GM23248 (cell line): ENCODE results near the gene RP9. TPM values are rescaled to one million over a fixed set of nuclear protein-coding genes. Genes with fewer than 3 reads are reported as not detected.

Source experiments
- DNase-seq: peaks from one replicate; pipeline ENCODE4 v3.0.0-alpha.2; 2015
- H2AFZ ChIP-seq: fragments of 200-600 bp; sonication (generic); 2 replicates; pipeline ENCODE4 v1.6.1; 2016; ENCODE audit warnings: antibody characterized with exemption
- H3F3A ChIP-seq: fragments of 200-600 bp; sonication (generic); 2 replicates; pipeline ENCODE4 v1.6.1; 2016; ENCODE audit warnings: mild to moderate bottlenecking, antibody characterized with exemption, mixed run types; ENCODE audit not compliant: insufficient read depth
- H3K27ac ChIP-seq: fragments of 200-600 bp; sonication (generic); 2 replicates; pipeline ENCODE4 v1.5.1; 2016; ENCODE audit warnings: mild to moderate bottlenecking
- H3K27me3 ChIP-seq: fragments of 200-600 bp; sonication (generic); replicated peaks from 2 replicates; pipeline ENCODE4 v1.6.1; 2016; ENCODE audit warnings: mild to moderate bottlenecking; ENCODE audit not compliant: insufficient read depth
- H3K36me3 ChIP-seq: fragments of 200-600 bp; sonication (generic); 2 replicates; pipeline ENCODE4 v1.6.1; 2016; ENCODE audit warnings: low read depth, mild to moderate bottlenecking
- H3K4me1 ChIP-seq: fragments of 200-600 bp; sonication (generic); 2 replicates; pipeline ENCODE4 v1.6.1; 2016; ENCODE audit warnings: mild to moderate bottlenecking; ENCODE audit not compliant: insufficient read depth
- H3K4me2 ChIP-seq: fragments of 200-600 bp; sonication (generic); one replicate; pipeline ENCODE4 v1.6.1; 2016; ENCODE audit warnings: mild to moderate bottlenecking; ENCODE audit not compliant: unreplicated experiment
- H3K4me3 ChIP-seq: fragments of 200-600 bp; sonication (generic); 2 replicates; pipeline ENCODE4 v1.5.1; 2016; ENCODE audit warnings: mild to moderate bottlenecking
- H3K79me2 ChIP-seq: fragments of 200-600 bp; sonication (generic); 2 replicates; pipeline ENCODE4 v1.6.1; 2016; ENCODE audit warnings: mild to moderate bottlenecking; ENCODE audit not compliant: insufficient read depth
- H3K9ac ChIP-seq: fragments of 200-600 bp; sonication (generic); 2 replicates; pipeline ENCODE4 v1.6.1; 2016; ENCODE audit warnings: mild to moderate bottlenecking
- H3K9me2 ChIP-seq: fragments of 200-600 bp; sonication (generic); 2 replicates; pipeline ENCODE4 v1.6.1; 2016; ENCODE audit warnings: mixed run types, mild to moderate bottlenecking, moderate library complexity; ENCODE audit not compliant: insufficient read depth
- H3K9me3 ChIP-seq: fragments of 200-600 bp; sonication (generic); one replicate; pipeline ENCODE4 v1.6.1; 2017; ENCODE audit warnings: low read depth
- H4K20me1 ChIP-seq: fragments of 200-600 bp; sonication (generic); 2 replicates; pipeline ENCODE4 v1.6.0; 2016; ENCODE audit not compliant: insufficient read depth
- EZH2 ChIP-seq: fragments of 200-600 bp; sonication (generic); IDR thresholded peaks from 2 replicates; pipeline ENCODE4 v1.6.1; 2018; ENCODE audit warnings: antibody characterized with exemption, mild to moderate bottlenecking; ENCODE audit not compliant: insufficient read depth, poor library complexity, severe bottlenecking
- EZH2phosphoT487 ChIP-seq: fragments of 200-600 bp; sonication (generic); IDR thresholded peaks from 2 replicates; pipeline ENCODE4 v1.6.1; 2018; ENCODE audit warnings: antibody characterized with exemption, moderate library complexity, mild to moderate bottlenecking, low read depth; ENCODE audit not compliant: insufficient read depth
- WGBS, 2 experiments: methylation state at CpG; one replicate each; pipeline ENCODE4 v1.1.6; 2015 to 2017; ENCODE audit warnings: low lambda C conversion rate in 2 of 2, low coverage in 1 of 2; ENCODE audit errors: missing lambda C conversion rate in 2 of 2; 5-methylcytosine and 5-hydroxymethylcytosine counted together
- in situ Hi-C: fragments of 300-500 bp; cut with MboI; formaldehyde crosslinking; loops from 2 replicates; pipeline ENCODE4 v1.15.0; 2020
- polyA plus RNA-seq: library from polyadenylated mRNA; unstranded; fragments of >200 nt; fragmentation: Nextera tagmentation; extraction: Ambion mirVana; gene quantifications from 2 replicates; pipeline ENCODE4 v1.2.1, GENCODE V29; 2016
- total RNA-seq: library from RNA; depleted of rRNA; stranded (reverse); fragments of >200 nt; shearing (Covaris generic); gene quantifications from 2 replicates; pipeline ENCODE4 v1.2.3, GENCODE V29; 2014

RP9 gene
- total and polyA plus RNA-seq, 2 experiments from 2014 or later: 9.5 to 24.7 TPM

DNA sequence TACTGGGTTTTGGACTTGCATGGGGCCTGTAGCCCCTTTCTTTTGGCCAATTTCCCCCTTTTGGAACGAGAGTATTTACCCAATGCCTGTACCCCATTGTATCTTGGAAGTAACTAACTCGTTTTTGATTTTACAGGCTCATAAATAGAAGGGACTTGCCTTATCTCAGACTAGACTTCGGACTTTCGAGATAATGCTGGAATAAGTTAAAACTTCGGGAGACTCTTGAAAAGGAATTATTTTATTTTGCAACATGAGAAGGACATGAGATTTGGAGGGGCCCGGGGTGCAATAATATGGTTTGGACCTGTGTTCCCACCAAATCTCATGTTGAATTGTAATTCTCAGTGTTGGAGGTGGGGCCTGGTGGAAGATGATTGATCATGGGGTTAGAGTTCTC lies 38.4 kb downstream of the RP9 start:
- H3K27me3 ChIP-seq: no peaks in the 10 kb centered on the region
- H3K4me2 ChIP-seq: no peak overlapping the region
- peaks cover 2% of the 10 kb centered on the region; the same call in 1 of the 2 replicates for H3K36me3 ChIP-seq
- H3K9me2 ChIP-seq: no peaks in the 10 kb centered on the region
- no peak for DNase-seq
- in situ Hi-C loops: no loop called here
- no peaks in the 10 kb centered on the region for H4K20me1 ChIP-seq
- 44% methylated on average over 6 of the region's 6 CpGs for WGBS, 2 experiments
- 0 out of 2 replicates have a peak, but pooled peaks cover 5% of the 10 kb centered on the region for H3F3A ChIP-seq
- no peak overlapping the region for H3K27ac ChIP-seq
- TF ChIP-seq EZH2phosphoT487: no peak
- TF ChIP-seq EZH2: no peak
- H3K4me3 ChIP-seq: no peak overlapping the region
- H3K9me3 ChIP-seq: no peaks in the 10 kb centered on the region
- H3K4me1 ChIP-seq: peaks cover 11% of the 10 kb centered on the region
- H2AFZ ChIP-seq: no peak overlapping the region
- H3K9ac ChIP-seq: no peak overlapping the region
- no peaks in the 10 kb centered on the region for H3K79me2 ChIP-seq

DNA sequence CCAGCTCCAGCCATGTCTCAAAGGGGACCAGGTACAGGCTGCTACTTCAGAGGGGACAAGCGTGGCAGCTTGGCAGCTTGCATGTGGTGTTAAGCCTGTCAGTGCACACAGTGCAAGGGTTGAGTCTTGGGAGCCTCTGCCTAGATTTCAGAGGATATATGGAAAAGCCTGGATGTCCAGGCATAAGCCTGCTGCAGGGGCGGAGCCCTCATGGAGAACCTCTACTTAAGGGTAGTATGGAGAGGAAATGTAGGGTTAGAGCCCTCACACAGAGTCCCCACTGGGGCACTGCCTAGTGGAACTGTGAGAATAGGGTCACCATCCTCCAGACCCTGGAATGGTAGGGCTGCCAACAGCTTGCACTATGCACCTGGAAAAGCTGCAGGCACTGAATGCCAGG lies 38.9 kb downstream of the RP9 start:
- H3K4me2 ChIP-seq: no peak overlapping the region
- no peaks in the 10 kb centered on the region for H4K20me1 ChIP-seq
- in situ Hi-C loops: no loop called here
- H3K4me3 ChIP-seq: no peak overlapping the region
- H3F3A ChIP-seq: 0 out of 2 replicates have a peak, but pooled peaks cover 5% of the 10 kb centered on the region
- H3K79me2 ChIP-seq: no peaks in the 10 kb centered on the region
- TF ChIP-seq EZH2phosphoT487 (no peak), EZH2 (no peak)
- H2AFZ ChIP-seq: no peak overlapping the region
- no peak overlapping the region for H3K9ac ChIP-seq
- H3K4me1 ChIP-seq: peaks cover 11% of the 10 kb centered on the region
- no peak for DNase-seq
- H3K36me3 ChIP-seq: peaks cover 3% of the 10 kb centered on the region; the same call in 1 of the 2 replicates
- H3K27me3 ChIP-seq: no peaks in the 10 kb centered on the region
- no peaks in the 10 kb centered on the region for H3K9me3 ChIP-seq
- no peaks in the 10 kb centered on the region for H3K9me2 ChIP-seq
- H3K27ac ChIP-seq: no peak overlapping the region
- 82 to 93% methylated on average over 2 of the region's 2 CpGs for WGBS, 2 experiments

DNA sequence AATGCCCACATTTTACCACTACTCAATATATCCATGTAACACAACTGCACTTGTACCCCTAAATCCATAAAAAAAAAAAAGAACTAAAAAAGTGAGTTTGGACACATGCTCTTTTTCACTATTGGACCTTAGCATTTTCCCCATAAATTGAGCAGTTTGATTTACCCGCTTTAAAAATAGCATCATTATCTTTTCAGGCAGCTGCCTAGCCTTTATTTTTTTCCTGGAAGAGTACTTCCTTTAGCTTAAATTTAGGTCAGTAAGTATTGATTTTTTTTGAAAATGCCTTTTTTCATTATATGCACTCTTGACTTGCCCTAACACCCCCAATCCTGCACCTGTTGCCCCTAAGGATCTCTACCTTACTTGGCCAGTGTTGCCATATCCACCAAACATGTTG lies 41.3 kb downstream of the RP9 start:
- Histone ChIP-seq H3K4me1 (peaks cover 13% of the 10 kb centered on the region), H3K4me2 (no peak overlapping the region), H3K36me3 (peaks cover 3% of the 10 kb centered on the region; the same call in 1 of the 2 replicates), H3K27ac (no peak overlapping the region), H3K79me2 (peaks cover 13% of the 10 kb centered on the region), H3K27me3 (no peaks in the 10 kb centered on the region), H3K9ac (no peak overlapping the region), H3K9me2 (no peaks in the 10 kb centered on the region), H3F3A (0 out of 2 replicates have a peak, but pooled peaks cover 5% of the 10 kb centered on the region), H4K20me1 (no peaks in the 10 kb centered on the region), H3K9me3 (no peaks in the 10 kb centered on the region), H2AFZ (no peak overlapping the region), H3K4me3 (no peak overlapping the region)
- TF ChIP-seq EZH2phosphoT487 (no peak), EZH2 (no peak)
- no peak for DNase-seq
- WGBS, 2 experiments: 87 to 94% methylated on average over 1 of the region's 1 CpG
- in situ Hi-C loops: no loop called here

DNA sequence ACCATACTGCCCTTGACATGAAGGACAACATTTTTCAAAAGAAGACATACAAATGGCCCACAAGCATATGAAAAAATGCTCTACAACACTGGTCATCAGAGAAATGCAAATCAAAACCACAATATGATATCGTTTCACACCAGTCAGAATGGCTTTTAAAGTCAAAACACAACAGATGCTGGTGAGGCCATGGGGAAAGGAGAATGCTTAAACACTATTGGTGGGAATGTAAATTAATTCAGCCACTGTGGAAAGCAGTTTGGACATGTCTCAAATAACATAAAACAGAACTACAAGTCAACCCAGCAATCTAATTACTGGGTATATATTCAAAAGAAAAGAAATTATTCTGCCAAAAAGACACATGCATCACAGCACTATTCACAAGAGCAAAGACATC lies 42.4 kb downstream of the RP9 start:
- no peak overlapping the region for H3K4me3 ChIP-seq
- no peaks in the 10 kb centered on the region for H3K9me2 ChIP-seq
- H3K79me2 ChIP-seq: peaks cover 18% of the 10 kb centered on the region
- no peak overlapping the region for H3K9ac ChIP-seq
- TF ChIP-seq EZH2: no peak
- no peak for TF ChIP-seq EZH2phosphoT487
- H3F3A ChIP-seq: 0 out of 2 replicates have a peak, but pooled peaks cover 9% of the 10 kb centered on the region
- no peak for DNase-seq
- in situ Hi-C loops: no loop called here
- 94 to 95% methylated on average over 1 of the region's 1 CpG for WGBS, 2 experiments
- H2AFZ ChIP-seq: no peak overlapping the region
- H3K9me3 ChIP-seq: no peaks in the 10 kb centered on the region
- no peaks in the 10 kb centered on the region for H4K20me1 ChIP-seq
- no peak overlapping the region for H3K4me2 ChIP-seq
- no peaks in the 10 kb centered on the region for H3K27me3 ChIP-seq
- H3K36me3 ChIP-seq: peaks cover 3% of the 10 kb centered on the region; the same call in 1 of the 2 replicates
- 0 out of 2 replicates have a peak, but pooled peaks cover 5% of the 10 kb centered on the region for H3K4me1 ChIP-seq
- H3K27ac ChIP-seq: no peak overlapping the region

DNA sequence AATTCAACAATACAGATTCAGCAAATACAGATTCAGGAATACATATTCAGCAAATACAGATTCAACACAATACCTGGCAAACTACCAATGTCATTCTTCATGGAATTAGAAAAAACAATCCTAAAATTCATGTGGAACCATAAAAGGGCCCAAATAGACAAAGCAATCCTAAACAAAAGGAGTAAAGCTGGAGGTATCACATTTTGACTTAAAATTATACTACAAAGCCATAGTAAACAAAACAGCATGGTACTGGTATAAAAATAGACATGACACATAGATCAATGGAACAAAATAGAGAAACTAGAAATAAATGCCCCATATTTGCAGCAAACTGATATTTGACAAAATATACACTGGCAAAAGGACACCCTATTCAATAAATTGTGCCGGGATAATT lies 43.2 kb downstream of the RP9 start:
- 95 to 97% methylated on average over 1 of the region's 1 CpG for WGBS, 2 experiments
- in situ Hi-C loops: no loop called here

More for the DNA sequence above, 43.2 kb downstream of the RP9 start:
- Histone ChIP-seq H3K27ac (no peak overlapping the region), H3K79me2 (peaks cover 26% of the 10 kb centered on the region), H3K9ac (no peak overlapping the region), H3K9me2 (no peaks in the 10 kb centered on the region), H3K27me3 (no peaks in the 10 kb centered on the region), H3K36me3 (peaks cover 3% of the 10 kb centered on the region; the same call in 1 of the 2 replicates), H3K4me3 (no peak overlapping the region), H2AFZ (no peak overlapping the region), H3K4me2 (no peak overlapping the region), H3K9me3 (no peaks in the 10 kb centered on the region), H3K4me1 (peaks cover 8% of the 10 kb centered on the region; the same call in 1 of the 2 replicates), H4K20me1 (no peaks in the 10 kb centered on the region), H3F3A (0 out of 2 replicates have a peak, but pooled peaks cover 10% of the 10 kb centered on the region)
- no peak for DNase-seq
- TF ChIP-seq EZH2 (no peak), EZH2phosphoT487 (no peak)
